ENCODE measurements around the gene JPH2. TPM values are rescaled to one million over a fixed set of nuclear protein-coding genes. Genes with fewer than 3 reads are reported as not detected.

The JPH2 gene
- total and polyA plus RNA-seq, 10 of the 15 experiments (the other 5 are each of a cell fraction or from before 2014, with no cell fraction given), result 0.16 TPM; not detected in 9

GRCh38 chr20:44064501-44065400 lies 122.2 kb downstream of the JPH2 start:
- no peak overlapping the region for H3K9ac ChIP-seq (ENCODE audit: control insufficient read depth, insufficient read depth, low read length)
- H3K9me3 ChIP-seq (replicated peaks; ENCODE audit: control insufficient read depth, insufficient read depth, low read length), result no peaks in the 10 kb centered on the region
- H3K4me1 ChIP-seq (ENCODE audit: control insufficient read depth, insufficient read depth, low read length), result peaks cover 13% of the 10 kb centered on the region
- H3K4me2 ChIP-seq (ENCODE audit: control insufficient read depth, insufficient read depth), result no peak overlapping the region
- 90% methylated on average over 17 of the region's 17 CpGs for WGBS (ENCODE audit: insufficient coverage, insufficient replicate concordance, low lambda C conversion rate, missing lambda C conversion rate)
- BruUV-seq (replicated peaks), result no TSS peak
- no peak for TF ChIP-seq ZNF24 (IDR thresholded peaks at IDR 0.05)
- TF ChIP-seq ZNF217 (IDR thresholded peaks at IDR 0.05), result no peak
- TF ChIP-seq POLR2AphosphoS5 (IDR thresholded peaks at IDR 0.05; ENCODE audit: low read length), result no peak
- TF ChIP-seq RELB (IDR thresholded peaks at IDR 0.05; ENCODE audit: low read depth), result no peak
- no peak for TF ChIP-seq BACH1 (IDR thresholded peaks at IDR 0.05; ENCODE audit: borderline replicate concordance)
- no peak for TF ChIP-seq ZNF274 (IDR thresholded peaks at IDR 0.05; ENCODE audit: insufficient read depth, insufficient read length)
- TF ChIP-seq IRF5 (IDR thresholded peaks at IDR 0.05; ENCODE audit: borderline replicate concordance), result no peak
- no peak for TF ChIP-seq TCF7 (IDR thresholded peaks at IDR 0.05; ENCODE audit: borderline replicate concordance)
- TF ChIP-seq ZBED1 (IDR thresholded peaks at IDR 0.05; ENCODE audit: borderline replicate concordance), result no peak
- TF ChIP-seq SMC3 (IDR thresholded peaks at IDR 0.05; ENCODE audit: borderline replicate concordance, low read length), result no peak
- no peak for TF ChIP-seq BCL11A (IDR thresholded peaks at IDR 0.05; ENCODE audit: low read depth, low read length)
- no peak for TF ChIP-seq ZSCAN29 (IDR thresholded peaks at IDR 0.05)
- no peak for TF ChIP-seq HDAC6 (IDR thresholded peaks at IDR 0.05; ENCODE audit: unreplicated experiment)
- no peak for TF ChIP-seq YBX1 (IDR thresholded peaks at IDR 0.05)
- no peak for TF ChIP-seq PAX8 (IDR thresholded peaks at IDR 0.05)
- TF ChIP-seq PML (IDR thresholded peaks at IDR 0.05; ENCODE audit: low read length), result no peak
- intact Hi-C loops (cut with micrococcal nuclease; ENCODE audit: unreplicated experiment) (no loop called here), in situ Hi-C loops (cut with MboI) (no loop called here)
- ATAC-seq (no peak), FAIRE-seq (no peak), DNase-seq (ENCODE audit: low read depth, low spot score) (no peak)
- H3K27me3 ChIP-seq (replicated peaks in 1 of 2; ENCODE audit: control insufficient read depth in 2 of 2, insufficient read depth in 2 of 2, low read length in 1 of 2), result no peaks in the 10 kb centered on the region
- no peaks in the 10 kb centered on the region for H4K20me1 ChIP-seq (ENCODE audit: control insufficient read depth, insufficient read depth)
- H3K27ac ChIP-seq (ENCODE audit: control insufficient read depth, insufficient read depth), result no peak overlapping the region
- POLR2A ChIA-PET, result no interaction called here
- RAD21 ChIA-PET (ENCODE audit: unreplicated experiment), result no interaction called here
- CTCF ChIA-PET, result interaction anchor here (1.1 kb wide), 1 partner anchor 11 kb away, joined by 3 read pairs; no protein-coding TSS in a partner anchor
- H3K4me3 ChIP-seq, result no peak overlapping the region
- H3K79me2 ChIP-seq (ENCODE audit: control insufficient read depth, insufficient read depth, low read length), result no peaks in the 10 kb centered on the region
- no peak overlapping the region for H2AFZ ChIP-seq (ENCODE audit: control insufficient read depth, low read depth, low read length)
- SMC1A ChIA-PET (ENCODE audit: uncharacterized antibody, unreplicated experiment), result interaction anchor here (0.6 kb wide), 1 partner anchor 312 kb away, joined by 3 read pairs; no protein-coding TSS in a partner anchor
- no peaks in the 10 kb centered on the region; a peak in 1 of 4 replicates for H3K36me3 ChIP-seq (ENCODE audit: control insufficient read depth in 2 of 2, insufficient read depth in 2 of 2, low read length in 1 of 2)

All from GM12878 (cell line).